ENCODE measurements around the gene JAZF1. TPM values are rescaled to one million over a fixed set of nuclear protein-coding genes. Genes with fewer than 3 reads are reported as not detected.

The JAZF1 gene
- total and polyA plus RNA-seq, 10 of the 15 experiments (the other 5 are each of a cell fraction or from before 2014, with no cell fraction given), result 0.04 to 0.82 (median 0.15) TPM; not detected in 3

GRCh38 chr7:28191184-28191583 is 10.6 kb upstream of the JAZF1 start:
- in situ Hi-C loops (cut with MboI) (no loop called here), intact Hi-C loops (cut with micrococcal nuclease; ENCODE audit: unreplicated experiment) (no loop called here)
- H3K79me2 ChIP-seq (ENCODE audit: control insufficient read depth, insufficient read depth, low read length), result no peaks in the 10 kb centered on the region
- no peak for FAIRE-seq
- SMC1A ChIA-PET (ENCODE audit: uncharacterized antibody, unreplicated experiment), result no interaction called here
- no peaks in the 10 kb centered on the region for H3K4me1 ChIP-seq (ENCODE audit: control insufficient read depth, insufficient read depth, low read length)
- 73% methylated on average over 2 of the region's 2 CpGs for WGBS (ENCODE audit: insufficient coverage, insufficient replicate concordance, low lambda C conversion rate, missing lambda C conversion rate)
- H3K9ac ChIP-seq (ENCODE audit: control insufficient read depth, insufficient read depth, low read length), result no peak overlapping the region
- H2AFZ ChIP-seq (ENCODE audit: control insufficient read depth, low read depth, low read length), result no peak overlapping the region
- no peaks in the 10 kb centered on the region for H3K9me3 ChIP-seq (replicated peaks; ENCODE audit: control insufficient read depth, insufficient read depth, low read length)
- no peak for TF ChIP-seq SPI1 (IDR thresholded peaks at IDR 0.05; ENCODE audit: borderline replicate concordance, insufficient read depth, low read depth, low read length)
- ATAC-seq, result no peak
- POLR2A ChIA-PET, result no interaction called here
- RAD21 ChIA-PET (ENCODE audit: unreplicated experiment), result no interaction called here
- H3K27me3 ChIP-seq (replicated peaks in 1 of 2; ENCODE audit: control insufficient read depth in 2 of 2, insufficient read depth in 2 of 2, low read length in 1 of 2), result peaks cover 1 to 6% of the 10 kb centered on the region in 2 experiments; a peak in 3 of 4 replicates
- CTCF ChIA-PET, result no interaction called here
- BruUV-seq (replicated peaks), result no TSS peak
- H4K20me1 ChIP-seq (ENCODE audit: control insufficient read depth, insufficient read depth), result no peaks in the 10 kb centered on the region
- no peak overlapping the region for H3K4me2 ChIP-seq (ENCODE audit: control insufficient read depth, insufficient read depth)
- no peaks in the 10 kb centered on the region for H3K36me3 ChIP-seq (ENCODE audit: control insufficient read depth in 2 of 2, insufficient read depth in 2 of 2, low read length in 1 of 2)
- no peak overlapping the region for H3K27ac ChIP-seq (ENCODE audit: control insufficient read depth, insufficient read depth)
- no peak for DNase-seq (ENCODE audit: low read depth, low spot score)
- no peak overlapping the region for H3K4me3 ChIP-seq

DNA sequence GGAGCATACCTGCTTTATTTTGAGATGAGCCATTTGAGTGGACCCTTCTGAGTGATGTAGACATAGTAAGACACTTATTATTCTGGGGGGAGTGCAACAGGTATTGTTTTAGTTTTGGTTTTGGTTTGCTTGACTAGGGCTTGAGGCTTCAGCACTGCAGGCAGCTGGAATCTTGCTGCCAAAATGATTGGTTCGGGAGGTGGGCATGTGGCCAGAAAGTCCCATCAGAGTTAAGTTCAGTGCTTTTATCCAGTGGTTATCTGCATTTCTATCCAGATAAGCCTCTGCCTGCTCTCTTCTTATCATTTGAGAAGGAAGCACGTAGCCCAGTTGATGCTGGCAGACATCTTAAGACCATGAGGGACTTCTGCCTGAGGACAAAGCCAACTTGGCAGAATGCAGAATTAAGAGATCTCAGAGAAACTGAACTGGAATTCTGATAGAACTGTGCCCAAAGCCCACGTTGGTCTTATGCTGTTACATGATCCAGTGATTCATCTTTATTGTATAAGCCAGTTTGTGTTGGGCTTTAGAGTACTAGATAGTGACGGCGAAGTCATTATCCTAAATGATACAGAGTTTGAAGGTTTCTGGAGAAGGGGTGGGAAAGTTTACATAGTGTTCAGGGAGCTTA is 9.6 kb upstream of the JAZF1 start:
- CTCF ChIA-PET, result no interaction called here
- SMC1A ChIA-PET (ENCODE audit: uncharacterized antibody, unreplicated experiment), result no interaction called here
- WGBS (ENCODE audit: insufficient coverage, insufficient replicate concordance, low lambda C conversion rate, missing lambda C conversion rate), result 41% methylated on average over 5 of the region's 5 CpGs
- Histone ChIP-seq H3K36me3 (ENCODE audit: control insufficient read depth in 2 of 2, insufficient read depth in 2 of 2, low read length in 1 of 2) (no peaks in the 10 kb centered on the region), H3K4me3 (no peak overlapping the region), H4K20me1 (ENCODE audit: control insufficient read depth, insufficient read depth) (no peaks in the 10 kb centered on the region), H2AFZ (ENCODE audit: control insufficient read depth, low read depth, low read length) (no peak overlapping the region), H3K9ac (ENCODE audit: control insufficient read depth, insufficient read depth, low read length) (no peak overlapping the region), H3K27me3 (replicated peaks in 1 of 2; ENCODE audit: control insufficient read depth in 2 of 2, insufficient read depth in 2 of 2, low read length in 1 of 2) (peaks cover 1 to 6% of the 10 kb centered on the region in 2 experiments; a peak in 3 of 4 replicates), H3K79me2 (ENCODE audit: control insufficient read depth, insufficient read depth, low read length) (no peaks in the 10 kb centered on the region), H3K4me1 (ENCODE audit: control insufficient read depth, insufficient read depth, low read length) (no peaks in the 10 kb centered on the region), H3K9me3 (replicated peaks; ENCODE audit: control insufficient read depth, insufficient read depth, low read length) (no peaks in the 10 kb centered on the region), H3K27ac (ENCODE audit: control insufficient read depth, insufficient read depth) (no peak overlapping the region), H3K4me2 (ENCODE audit: control insufficient read depth, insufficient read depth) (no peak overlapping the region)
- DNase-seq (ENCODE audit: low read depth, low spot score), result no peak
- intact Hi-C loops (cut with micrococcal nuclease; ENCODE audit: unreplicated experiment) (no loop called here), in situ Hi-C loops (cut with MboI) (no loop called here)
- RAD21 ChIA-PET (ENCODE audit: unreplicated experiment), result no interaction called here
- POLR2A ChIA-PET, result interaction anchor here (0.5 kb wide), 1 partner anchor 77 kb away, joined by 4 read pairs; no protein-coding TSS in a partner anchor
- TF ChIP-seq HDAC6 (IDR thresholded peaks at IDR 0.05; ENCODE audit: unreplicated experiment) (no peak), RELA (IDR thresholded peaks at IDR 0.05; ENCODE audit: borderline replicate concordance, partially characterized antibody) (no peak)
- BruUV-seq (replicated peaks), result no TSS peak
- no peak for ATAC-seq
- FAIRE-seq, result no peak
